H54 (cell line): ENCODE measurements around the gene PITPNC1.
"Not testable (repeated sequence)": the region's sequence is repeated elsewhere in the genome, so short reads cannot be mapped to it uniquely, and the experiment has no call there.

Experiments used
- DNase-seq: peaks from one replicate; pipeline ENCODE4 v3.0.0; 2011; ENCODE audit warnings: low spot score, mixed read lengths; ENCODE audit not compliant: insufficient read length
- FAIRE-seq: peaks from 3 replicates; lab custom pipeline; 2011; peaks lifted over from hg19 to GRCh38; lab: Jason Lieb, UNC
- POLR2A ChIP-seq: IDR thresholded peaks from 2 replicates; pipeline ENCODE4 v1.6.1; 2011; ENCODE audit warnings: low read depth, mild to moderate bottlenecking, low read length

Gene PITPNC1

DNA sequence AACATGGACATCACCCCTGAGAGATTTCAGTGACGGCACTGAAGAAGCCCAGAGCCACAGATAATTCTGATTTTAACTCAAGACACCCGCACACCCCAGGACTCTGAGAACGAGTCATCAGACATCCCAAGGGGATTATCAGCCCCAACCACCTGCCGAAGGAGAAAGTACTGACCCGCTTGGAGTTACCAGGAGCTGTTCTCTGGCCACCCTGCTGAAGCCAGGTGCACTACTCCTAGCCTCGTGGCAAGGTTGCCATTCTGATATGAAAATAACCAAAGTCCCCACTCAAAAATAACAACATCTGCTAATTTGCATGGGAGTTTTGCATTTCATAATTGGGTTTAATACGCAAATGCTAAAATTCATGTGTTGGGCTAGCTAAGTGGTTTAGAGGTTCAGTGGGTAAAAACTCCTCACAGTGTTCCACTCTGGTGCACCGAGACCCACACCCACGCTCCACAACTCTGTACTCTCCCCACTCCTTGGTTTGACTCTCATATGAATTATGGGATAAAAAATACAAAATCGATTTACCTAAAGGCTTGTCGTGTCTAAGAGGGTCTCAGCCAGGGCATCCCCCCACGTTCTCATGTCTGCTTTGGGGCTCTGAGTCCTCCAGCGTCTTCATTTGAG lies 197.7 kb downstream of the PITPNC1 start:
- TF ChIP-seq POLR2A = no peak
- FAIRE-seq (no peak), DNase-seq (no peak)

DNA sequence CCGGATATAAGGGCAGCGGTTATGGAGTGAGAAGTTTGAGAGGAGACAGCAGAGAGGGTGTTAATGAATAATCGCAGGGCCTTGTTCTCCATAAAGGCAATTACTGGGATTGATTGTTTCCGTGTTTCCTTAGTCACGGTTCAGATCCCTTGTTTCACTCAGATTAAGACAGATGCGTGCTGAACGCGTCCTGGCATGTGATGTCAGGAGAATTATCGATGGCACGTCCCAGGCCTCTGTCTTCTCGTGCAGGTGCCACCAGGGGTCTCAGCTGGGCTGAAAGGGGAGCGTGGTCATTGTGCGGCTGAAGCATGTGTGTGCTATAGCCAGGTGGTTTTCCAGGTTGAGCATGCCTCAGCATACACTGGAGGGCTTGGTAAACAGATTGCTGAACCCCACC lies 198.2 kb downstream of the PITPNC1 start:
- no peak for TF ChIP-seq POLR2A
- DNase-seq = no peak
- FAIRE-seq = no peak

DNA sequence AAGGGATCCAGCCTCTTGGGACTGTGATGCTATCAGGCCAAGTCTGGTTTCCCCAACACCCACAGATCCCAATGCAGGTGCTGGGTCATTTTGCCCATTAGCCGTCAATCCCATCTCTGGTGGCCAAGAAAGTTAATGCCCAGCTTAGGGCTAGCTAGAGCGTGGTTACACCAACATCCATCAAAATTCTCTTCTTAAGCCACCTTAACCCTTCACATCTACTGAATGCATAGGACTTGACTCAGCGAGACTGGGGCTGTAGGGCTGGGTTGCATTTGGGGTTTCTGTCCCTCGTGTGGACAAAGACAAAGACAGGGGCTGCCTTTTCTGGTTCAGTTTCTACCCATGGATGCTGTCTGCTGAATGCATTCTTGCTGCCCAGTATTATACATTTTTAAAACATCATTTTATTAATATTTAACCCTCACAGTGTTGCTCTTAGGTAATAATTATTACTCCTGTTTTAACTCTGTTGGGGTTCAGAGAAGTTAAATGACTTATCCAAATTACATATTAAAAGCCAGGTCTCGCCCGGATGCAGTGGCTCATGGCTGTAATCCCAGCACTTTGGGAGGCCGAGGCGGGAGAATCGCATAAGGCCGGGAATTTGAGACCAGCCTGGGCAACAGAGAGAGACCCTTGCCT lies 199.5 kb downstream of the PITPNC1 start:
- DNase-seq (no peak), FAIRE-seq (no peak)

DNA sequence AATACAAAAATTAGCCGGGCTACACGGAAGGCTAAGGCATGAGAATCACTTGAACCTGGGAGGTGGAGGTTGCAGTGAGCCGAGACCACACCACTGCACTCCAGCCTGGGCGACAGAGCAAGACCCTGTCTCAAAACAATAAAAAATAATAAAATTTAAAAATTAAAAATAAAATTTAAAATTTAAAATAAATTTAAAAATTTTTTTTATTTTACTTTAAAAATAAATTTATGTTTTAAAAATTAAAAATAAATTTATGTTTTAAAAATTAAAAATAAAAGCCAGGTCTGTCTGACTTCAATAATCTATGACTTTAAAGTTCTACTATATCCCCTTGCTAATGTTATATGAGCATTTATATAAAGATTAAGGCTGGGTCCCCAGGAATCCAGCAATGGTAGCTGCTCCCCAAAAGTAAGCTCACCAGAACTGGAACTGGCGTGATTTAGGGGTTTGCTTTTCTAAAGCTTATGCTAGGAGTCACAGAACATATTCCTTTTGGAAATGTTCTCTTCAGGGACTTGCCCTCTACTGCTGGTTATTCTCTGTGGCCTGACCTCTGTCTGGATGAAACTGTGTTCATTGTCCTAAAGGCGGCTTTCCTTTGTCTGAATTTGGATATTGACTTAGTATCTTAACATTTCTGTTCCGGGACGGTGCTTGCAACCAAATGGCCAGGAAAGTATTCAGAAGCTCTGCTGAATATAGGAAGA lies 200.5 kb downstream of the PITPNC1 start:
- FAIRE-seq (no peak), DNase-seq (no peak)
- TF ChIP-seq POLR2A = no peak

More for the DNA sequence above, 199.5 kb downstream of the PITPNC1 start:
- TF ChIP-seq POLR2A = no peak

DNA sequence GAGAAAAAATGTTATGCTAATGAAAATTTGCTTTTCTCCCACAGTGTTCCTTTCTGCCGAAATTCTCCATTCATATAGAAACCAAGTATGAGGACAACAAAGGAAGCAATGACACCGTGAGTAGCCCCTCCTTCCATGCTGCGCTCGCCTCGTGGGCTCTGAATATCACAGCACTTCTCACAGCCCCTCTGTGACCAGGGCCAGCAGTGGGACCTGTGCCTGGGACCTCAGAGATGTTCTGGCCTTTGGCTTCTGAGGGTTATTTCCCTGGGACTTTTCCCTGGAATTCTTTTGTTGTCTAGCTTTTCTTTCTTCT lies 201.0 kb downstream of the PITPNC1 start:
- TF ChIP-seq POLR2A = no peak
- FAIRE-seq = no peak
- DNase-seq = no peak

DNA sequence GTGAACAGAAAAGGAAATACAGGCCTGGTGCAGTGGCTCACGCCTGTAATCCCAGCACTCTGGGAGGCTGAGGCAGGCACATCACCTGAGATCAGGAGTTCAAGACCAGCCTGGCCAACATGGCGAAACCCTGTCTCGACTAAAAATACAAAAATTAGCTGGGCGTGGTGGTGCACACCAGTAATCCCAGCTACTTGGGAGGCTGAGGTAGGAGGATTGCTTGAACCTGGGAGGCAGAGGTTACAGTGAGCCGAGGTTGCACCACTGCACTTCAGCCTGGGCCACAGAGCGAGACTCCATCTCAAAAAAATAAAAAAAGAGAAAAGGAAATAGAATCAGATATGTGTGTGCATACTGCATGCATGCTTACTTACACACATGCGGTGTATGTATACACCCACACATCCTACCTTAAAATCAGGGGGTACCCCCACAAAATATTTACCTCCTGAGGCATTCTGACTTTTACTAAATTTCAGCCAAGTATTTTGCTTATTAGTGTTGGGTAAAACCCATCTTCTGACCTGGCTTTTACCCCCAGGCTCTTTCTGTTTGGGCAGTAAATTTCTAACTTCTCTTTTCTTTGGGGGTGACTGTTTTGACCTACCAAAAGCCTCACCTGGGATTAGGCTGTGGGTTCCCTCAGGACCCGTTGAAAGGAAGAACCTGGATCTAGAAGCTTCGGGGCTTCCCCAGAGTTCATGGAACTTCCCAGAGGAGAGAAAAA lies 201.8 kb downstream of the PITPNC1 start:
- not testable (repeated sequence) for FAIRE-seq, DNase-seq

DNA sequence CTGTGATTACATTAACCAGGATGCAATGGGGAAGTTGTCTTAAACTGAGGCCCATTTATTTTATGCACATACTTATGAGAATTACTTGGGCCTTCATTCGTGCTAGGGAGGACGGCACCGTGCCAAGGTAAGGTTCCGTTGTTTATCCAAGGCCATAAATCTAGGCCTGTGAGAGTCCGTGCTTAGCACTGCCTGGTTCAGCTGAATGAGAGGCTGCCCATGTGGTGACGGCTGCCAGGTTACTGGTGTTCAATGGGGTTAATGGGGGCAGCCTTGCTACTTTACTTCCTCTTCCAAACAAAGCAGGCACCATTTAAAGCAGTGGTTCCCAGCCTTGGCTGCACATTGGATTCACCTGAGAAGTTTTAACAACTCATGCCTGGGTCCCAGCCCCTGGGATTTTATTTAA lies 205.6 kb downstream of the PITPNC1 start:
- FAIRE-seq (no peak), DNase-seq (no peak)
- no peak for TF ChIP-seq POLR2A

DNA sequence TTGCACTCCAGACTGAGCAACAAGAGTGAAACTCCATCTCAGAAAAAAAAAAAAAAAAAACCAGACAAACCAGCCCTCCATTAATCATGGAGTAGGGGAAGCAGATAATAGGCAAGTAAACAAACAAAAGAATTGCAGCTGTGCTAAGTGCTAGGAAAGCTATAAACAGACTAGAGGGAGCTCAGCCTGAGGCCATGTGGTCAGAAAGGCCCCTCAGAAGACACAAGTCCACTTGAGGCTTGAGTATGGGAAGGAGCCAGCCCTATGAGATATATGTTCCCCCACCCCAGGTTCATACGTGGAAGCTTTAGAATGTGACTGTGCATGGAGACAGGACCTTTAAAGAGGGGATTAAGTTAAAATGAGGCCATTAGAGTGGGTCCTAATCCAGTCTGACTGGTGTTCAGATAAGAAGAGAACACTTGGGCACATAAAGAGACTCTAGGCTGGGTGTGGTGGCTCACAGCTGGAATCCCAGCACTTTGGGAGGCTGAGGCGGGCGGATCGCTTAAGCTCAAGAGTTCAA lies 208.1 kb downstream of the PITPNC1 start:
- FAIRE-seq (no peak), DNase-seq (no peak)
- TF ChIP-seq POLR2A = no peak

DNA sequence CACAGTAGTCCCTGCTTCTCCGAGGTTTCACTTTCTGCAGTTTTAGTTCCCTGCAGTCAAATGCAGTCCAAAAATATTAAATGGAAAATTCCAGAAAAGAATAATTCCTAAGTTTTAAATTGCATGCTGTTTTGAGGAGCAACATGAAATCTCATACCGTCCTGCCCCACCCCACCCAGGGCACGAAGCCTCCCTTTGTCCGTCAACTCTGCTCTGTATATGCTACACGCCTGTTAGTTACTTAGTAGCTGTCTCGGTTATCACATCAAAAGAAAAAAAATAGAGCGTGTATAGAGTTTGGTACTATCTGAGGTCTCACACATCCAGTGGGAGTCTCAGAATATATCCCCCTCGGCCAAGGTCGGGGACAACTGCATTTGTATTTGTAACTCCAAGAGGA lies 211.2 kb downstream of the PITPNC1 start:
- no peak for TF ChIP-seq POLR2A
- FAIRE-seq = no peak
- no peak for DNase-seq

DNA sequence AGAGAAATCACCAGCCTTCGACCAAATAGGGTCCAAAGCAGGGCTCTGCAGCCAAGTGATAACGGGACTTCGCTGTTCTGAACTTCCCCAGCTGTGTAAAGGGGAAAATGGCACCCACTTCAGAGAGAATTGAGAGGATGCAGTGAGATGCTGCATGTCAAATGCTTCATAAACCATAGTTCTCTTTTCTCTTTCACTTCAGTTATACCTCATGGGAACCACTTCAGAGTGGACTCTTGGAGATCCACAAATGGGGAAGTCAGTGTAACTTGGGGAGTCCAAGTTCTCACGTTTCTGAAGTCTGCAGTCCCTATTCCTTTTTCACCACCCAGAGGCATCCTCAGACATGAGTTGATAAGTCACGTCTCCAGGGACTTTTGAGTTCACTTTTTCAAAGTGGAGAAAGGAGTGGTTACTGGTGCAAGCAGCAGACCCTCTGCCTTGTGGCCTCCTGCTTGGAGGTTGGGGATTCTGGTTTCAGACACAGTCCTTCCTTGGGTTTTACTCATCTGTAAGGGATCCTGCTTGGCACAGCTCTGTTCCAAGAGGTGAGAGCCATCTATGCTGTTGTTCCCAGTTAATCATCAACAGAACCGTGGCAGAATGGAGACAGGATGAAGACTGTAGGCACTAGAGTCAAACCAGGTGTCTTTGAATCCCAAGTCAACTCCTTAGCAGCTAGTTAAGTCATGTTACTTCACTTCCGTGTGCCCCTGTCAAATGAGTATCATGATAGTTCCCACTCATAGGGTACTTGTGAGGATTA lies 217.2 kb downstream of the PITPNC1 start:
- DNase-seq (no peak), FAIRE-seq (no peak)
- no peak for TF ChIP-seq POLR2A

DNA sequence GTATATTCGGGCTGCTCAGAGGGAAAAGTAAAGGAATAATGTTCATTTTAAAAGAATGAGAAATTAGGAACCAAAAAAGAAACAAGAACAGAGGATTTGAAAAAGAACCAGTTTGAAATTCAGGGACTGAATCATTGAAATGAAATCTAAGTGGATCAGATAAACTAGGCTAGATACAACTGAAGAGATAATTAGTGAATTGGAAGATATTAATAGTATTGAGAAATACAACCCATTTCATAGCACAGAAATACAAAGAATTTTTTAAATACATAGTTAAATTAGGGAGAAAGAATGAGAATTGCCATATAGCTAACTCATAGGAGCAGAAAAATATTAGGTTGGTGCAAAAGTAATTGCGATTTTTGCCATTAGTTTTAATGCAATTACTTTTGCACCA lies 223.3 kb downstream of the PITPNC1 start:
- FAIRE-seq (no peak), DNase-seq (no peak)
- TF ChIP-seq POLR2A = no peak

DNA sequence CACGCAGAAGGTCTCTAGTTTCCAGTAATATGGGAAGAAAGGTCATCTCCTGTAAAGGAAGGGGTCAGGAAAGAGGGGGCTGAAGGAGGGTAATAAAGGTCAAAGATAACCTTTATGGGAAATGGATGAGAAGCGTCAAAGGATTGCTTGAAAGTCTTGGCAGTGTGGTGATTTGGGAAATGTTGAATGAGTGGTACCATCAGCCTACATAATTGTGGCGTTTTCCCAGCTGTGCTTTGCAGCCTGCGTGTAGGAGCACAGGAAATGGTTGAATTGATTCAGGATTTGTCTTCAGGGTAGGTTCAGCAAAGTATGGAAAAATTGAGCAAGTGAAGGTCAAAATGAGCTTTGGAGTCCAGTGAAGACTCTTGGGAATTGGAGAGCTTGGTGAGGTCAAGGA lies 224.8 kb downstream of the PITPNC1 start:
- DNase-seq (no peak), FAIRE-seq (no peak)
- TF ChIP-seq POLR2A = no peak

DNA sequence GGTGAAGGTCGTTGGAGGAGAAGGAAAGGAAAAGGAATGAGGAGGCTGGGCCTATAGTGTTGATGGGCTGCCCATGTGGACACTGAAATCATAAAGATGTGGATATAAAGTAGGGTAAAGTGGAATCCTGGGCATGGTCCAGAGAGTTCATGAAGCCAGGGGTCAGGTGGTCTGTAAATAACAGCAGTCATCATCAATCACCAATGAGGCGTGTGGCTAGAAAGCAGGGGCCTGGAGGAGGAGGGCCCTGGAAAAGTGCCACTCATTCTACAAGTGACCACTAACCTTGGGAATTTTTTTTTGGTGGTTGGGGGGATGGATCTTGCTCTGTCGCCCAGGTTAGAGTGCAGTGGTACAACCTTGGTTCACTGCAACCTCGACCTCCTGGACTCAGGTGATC lies 225.4 kb downstream of the PITPNC1 start:
- FAIRE-seq = no peak
- DNase-seq = no peak
- TF ChIP-seq POLR2A = no peak
